ENCODE results near the gene SLC38A4.

Gene SLC38A4

DNA sequence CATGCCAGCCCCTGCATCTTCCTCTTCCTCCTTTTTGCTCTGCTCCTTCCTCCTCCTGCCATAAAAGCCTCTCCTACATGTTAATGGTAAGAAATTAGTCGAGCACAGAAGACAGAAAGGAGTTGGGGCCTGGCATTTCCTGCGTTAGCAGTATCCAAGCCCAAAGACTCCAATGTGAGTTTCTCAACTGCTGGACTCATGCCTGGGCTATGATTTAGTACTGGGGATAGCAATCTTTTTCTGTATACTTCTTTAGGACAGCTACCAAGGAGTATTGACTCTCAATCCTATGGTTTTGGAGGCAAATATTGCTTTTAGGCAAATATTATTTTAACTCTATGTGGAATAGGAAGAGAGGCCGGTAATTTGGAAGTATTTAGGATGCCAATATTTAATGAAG lies 18.0 kb upstream of the SLC38A4 start:
- TF ChIP-seq SIN3A (IDR thresholded peaks at IDR 0.05; ENCODE audit: borderline replicate concordance, insufficient read depth, low read length) (no peak), FOXP2 (optimal IDR thresholded peaks at IDR 0.05; ENCODE audit: borderline replicate concordance, extremely low read depth, extremely low read length, insufficient read depth) (no peak), TAF1 (IDR thresholded peaks at IDR 0.05; ENCODE audit: borderline replicate concordance, insufficient read depth, low read length) (no peak), POLR2AphosphoS5 (IDR thresholded peaks at IDR 0.05; ENCODE audit: low read depth, low read length) (no peak)
- TF ChIP-seq, protein P1, sequence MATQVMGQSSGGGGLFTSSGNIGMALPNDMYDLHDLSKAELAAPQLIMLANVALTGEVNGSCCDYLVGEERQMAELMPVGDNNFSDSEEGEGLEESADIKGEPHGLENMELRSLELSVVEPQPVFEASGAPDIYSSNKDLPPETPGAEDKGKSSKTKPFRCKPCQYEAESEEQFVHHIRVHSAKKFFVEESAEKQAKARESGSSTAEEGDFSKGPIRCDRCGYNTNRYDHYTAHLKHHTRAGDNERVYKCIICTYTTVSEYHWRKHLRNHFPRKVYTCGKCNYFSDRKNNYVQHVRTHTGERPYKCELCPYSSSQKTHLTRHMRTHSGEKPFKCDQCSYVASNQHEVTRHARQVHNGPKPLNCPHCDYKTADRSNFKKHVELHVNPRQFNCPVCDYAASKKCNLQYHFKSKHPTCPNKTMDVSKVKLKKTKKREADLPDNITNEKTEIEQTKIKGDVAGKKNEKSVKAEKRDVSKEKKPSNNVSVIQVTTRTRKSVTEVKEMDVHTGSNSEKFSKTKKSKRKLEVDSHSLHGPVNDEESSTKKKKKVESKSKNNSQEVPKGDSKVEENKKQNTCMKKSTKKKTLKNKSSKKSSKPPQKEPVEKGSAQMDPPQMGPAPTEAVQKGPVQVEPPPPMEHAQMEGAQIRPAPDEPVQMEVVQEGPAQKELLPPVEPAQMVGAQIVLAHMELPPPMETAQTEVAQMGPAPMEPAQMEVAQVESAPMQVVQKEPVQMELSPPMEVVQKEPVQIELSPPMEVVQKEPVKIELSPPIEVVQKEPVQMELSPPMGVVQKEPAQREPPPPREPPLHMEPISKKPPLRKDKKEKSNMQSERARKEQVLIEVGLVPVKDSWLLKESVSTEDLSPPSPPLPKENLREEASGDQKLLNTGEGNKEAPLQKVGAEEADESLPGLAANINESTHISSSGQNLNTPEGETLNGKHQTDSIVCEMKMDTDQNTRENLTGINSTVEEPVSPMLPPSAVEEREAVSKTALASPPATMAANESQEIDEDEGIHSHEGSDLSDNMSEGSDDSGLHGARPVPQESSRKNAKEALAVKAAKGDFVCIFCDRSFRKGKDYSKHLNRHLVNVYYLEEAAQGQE (IDR thresholded peaks at IDR 0.05; ENCODE audit: insufficient read depth in 1 of 2, low read depth in 2 of 2, low read length in 2 of 2) = no peak

DNA sequence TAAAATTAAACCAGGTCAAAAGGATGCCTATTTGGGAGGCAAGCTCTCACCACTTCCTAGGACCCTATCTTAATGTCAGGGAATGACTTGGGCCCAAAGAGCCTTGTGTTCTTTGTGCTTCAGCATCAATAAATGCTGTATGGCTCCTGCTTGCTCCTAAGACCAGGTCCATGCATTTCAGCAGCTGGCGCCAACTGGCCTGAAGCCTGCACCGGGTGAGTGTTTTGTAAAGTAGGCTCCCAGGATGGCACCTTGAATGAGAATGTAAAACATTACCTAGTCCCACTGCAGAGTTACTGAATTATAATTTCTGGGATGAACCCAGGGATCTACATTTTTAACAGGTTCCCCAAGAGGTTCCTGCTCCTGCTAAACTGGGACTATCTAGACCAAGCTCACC lies 16.1 kb upstream of the SLC38A4 start:
- no peak for TF ChIP-seq POLR2AphosphoS5 (IDR thresholded peaks at IDR 0.05; ENCODE audit: low read depth, low read length)
- TF ChIP-seq FOXP2 (optimal IDR thresholded peaks at IDR 0.05; ENCODE audit: borderline replicate concordance, extremely low read depth, extremely low read length, insufficient read depth) = no peak
- TF ChIP-seq, protein P1 (IDR thresholded peaks at IDR 0.05; ENCODE audit: insufficient read depth in 1 of 2, low read depth in 2 of 2, low read length in 2 of 2) = no peak
- TF ChIP-seq TAF1 (IDR thresholded peaks at IDR 0.05; ENCODE audit: borderline replicate concordance, insufficient read depth, low read length) = no peak
- no peak for TF ChIP-seq SIN3A (IDR thresholded peaks at IDR 0.05; ENCODE audit: borderline replicate concordance, insufficient read depth, low read length)

DNA sequence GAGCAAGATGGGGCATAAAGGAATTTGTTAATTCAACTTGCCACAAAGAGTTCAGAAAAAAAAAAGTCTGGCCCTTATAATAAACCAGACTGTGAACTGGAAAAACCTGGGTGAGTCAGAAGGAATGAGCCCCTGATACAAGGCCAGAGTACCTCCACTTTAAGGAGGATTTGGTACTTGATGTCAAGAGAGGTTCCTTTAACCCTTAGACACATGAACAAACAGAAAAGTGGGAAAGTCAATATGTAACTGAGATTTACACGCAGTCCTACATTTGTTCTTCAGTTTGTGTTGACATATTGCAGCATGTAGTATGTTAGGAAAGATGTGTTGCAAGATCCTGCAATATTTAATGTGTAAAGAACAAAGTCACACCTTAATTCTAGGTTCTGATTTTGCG lies 14.2 kb upstream of the SLC38A4 start:
- TF ChIP-seq FOXP2 (optimal IDR thresholded peaks at IDR 0.05; ENCODE audit: borderline replicate concordance, extremely low read depth, extremely low read length, insufficient read depth) (no peak), TAF1 (IDR thresholded peaks at IDR 0.05; ENCODE audit: borderline replicate concordance, insufficient read depth, low read length) (no peak), POLR2AphosphoS5 (IDR thresholded peaks at IDR 0.05; ENCODE audit: low read depth, low read length) (no peak), SIN3A (IDR thresholded peaks at IDR 0.05; ENCODE audit: borderline replicate concordance, insufficient read depth, low read length) (no peak)
- TF ChIP-seq, protein P1 (IDR thresholded peaks at IDR 0.05; ENCODE audit: insufficient read depth in 1 of 2, low read depth in 2 of 2, low read length in 2 of 2) = no peak

- TF ChIP-seq, protein P1 (IDR thresholded peaks at IDR 0.05; ENCODE audit: insufficient read depth in 1 of 2, low read depth in 2 of 2, low read length in 2 of 2) = no peak
These were observed 13.4 kb upstream of the SLC38A4 start for GRCh38 chr12:46839232-46839631.

GRCh38 chr12:46835785-46836184 lies 10.0 kb upstream of the SLC38A4 start:
- TF ChIP-seq POLR2AphosphoS5 (IDR thresholded peaks at IDR 0.05; ENCODE audit: low read depth, low read length) = no peak
- TF ChIP-seq, protein P1 (IDR thresholded peaks at IDR 0.05; ENCODE audit: insufficient read depth in 1 of 2, low read depth in 2 of 2, low read length in 2 of 2) = no peak

All from PFSK-1 (cell line).